Upper lobe of left lung (tissue), 4 donors: ENCODE results near the gene SCLT1.

Experiments used
- EP300 ChIP-seq, 4 donors: sonication (generic); formaldehyde crosslinking; IDR thresholded peaks; one replicate each; pipeline ENCODE4 v1.5.1; 2017; ENCODE audit warnings: antibody characterized with exemption in 4 of 4, control low read depth in 2 of 4
- POLR2A ChIP-seq, 4 donors: fragments of 450-650 bp; IDR thresholded peaks; one replicate each; pipeline ENCODE4 v1.5.1; 2016 to 2017; ENCODE audit warnings: antibody characterized with exemption in 4 of 4, mild to moderate bottlenecking in 2 of 4
- POLR2AphosphoS5 ChIP-seq, 2 donors: sonication (generic); formaldehyde crosslinking; IDR thresholded peaks; one replicate each; pipeline ENCODE4 v1.5.1; 2017; ENCODE audit warnings: antibody characterized with exemption in 2 of 2
- TF ChIP-seq, protein P1 (sequence below), 6 experiments: fragments of 450-650 bp in 4 of 6; fragments of 200-600 bp in 2 of 6; sonication (generic) in 2 of 6; IDR thresholded peaks; one replicate each; pipeline ENCODE4 v1.5.1; 2016 to 2019; ENCODE audit warnings: antibody characterized with exemption in 6 of 6

- TF ChIP-seq, protein P1, sequence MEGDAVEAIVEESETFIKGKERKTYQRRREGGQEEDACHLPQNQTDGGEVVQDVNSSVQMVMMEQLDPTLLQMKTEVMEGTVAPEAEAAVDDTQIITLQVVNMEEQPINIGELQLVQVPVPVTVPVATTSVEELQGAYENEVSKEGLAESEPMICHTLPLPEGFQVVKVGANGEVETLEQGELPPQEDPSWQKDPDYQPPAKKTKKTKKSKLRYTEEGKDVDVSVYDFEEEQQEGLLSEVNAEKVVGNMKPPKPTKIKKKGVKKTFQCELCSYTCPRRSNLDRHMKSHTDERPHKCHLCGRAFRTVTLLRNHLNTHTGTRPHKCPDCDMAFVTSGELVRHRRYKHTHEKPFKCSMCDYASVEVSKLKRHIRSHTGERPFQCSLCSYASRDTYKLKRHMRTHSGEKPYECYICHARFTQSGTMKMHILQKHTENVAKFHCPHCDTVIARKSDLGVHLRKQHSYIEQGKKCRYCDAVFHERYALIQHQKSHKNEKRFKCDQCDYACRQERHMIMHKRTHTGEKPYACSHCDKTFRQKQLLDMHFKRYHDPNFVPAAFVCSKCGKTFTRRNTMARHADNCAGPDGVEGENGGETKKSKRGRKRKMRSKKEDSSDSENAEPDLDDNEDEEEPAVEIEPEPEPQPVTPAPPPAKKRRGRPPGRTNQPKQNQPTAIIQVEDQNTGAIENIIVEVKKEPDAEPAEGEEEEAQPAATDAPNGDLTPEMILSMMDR (IDR thresholded peaks at IDR 0.05): no peak
- no peak for TF ChIP-seq POLR2AphosphoS5 (IDR thresholded peaks at IDR 0.05)
- no peak for TF ChIP-seq POLR2A (IDR thresholded peaks at IDR 0.05)
- TF ChIP-seq EP300 (IDR thresholded peaks at IDR 0.05): no peak
Measured at GRCh38 chr4:129082302-129082701, 11.0 kb downstream of the SCLT1 start.
